PFSK-1 (cell line): ENCODE results near the gene RAPGEF3.

ENCODE experiments used
- FOXP2 ChIP-seq: optimal IDR thresholded peaks from 2 replicates; pipeline ENCODE3; 2011; ENCODE audit warnings: borderline replicate concordance, control low read depth, inconsistent platforms; ENCODE audit not compliant: insufficient read depth; ENCODE audit errors: extremely low read length, extremely low read depth
- POLR2AphosphoS5 ChIP-seq: IDR thresholded peaks from 2 replicates; pipeline ENCODE4 v1.6.1; 2012; ENCODE audit warnings: low read depth, mild to moderate bottlenecking, control low read depth, low read length, moderate library complexity
- REST ChIP-seq, 2 experiments: IDR thresholded peaks; 2 replicates each; pipeline versions ENCODE4 v1.6.1 to v1.8.0; 2011 to 2012; ENCODE audit warnings: low read depth in 2 of 2, low read length in 2 of 2, control low read depth in 1 of 2, inconsistent platforms in 1 of 2, mild to moderate bottlenecking in 1 of 2, moderate library complexity in 1 of 2; ENCODE audit not compliant: insufficient read depth in 1 of 2
- SIN3A ChIP-seq: IDR thresholded peaks from 2 replicates; pipeline ENCODE4 v1.6.1; 2012; ENCODE audit warnings: mild to moderate bottlenecking, low read length, moderate library complexity, borderline replicate concordance; ENCODE audit not compliant: insufficient read depth
- TAF1 ChIP-seq: IDR thresholded peaks from 2 replicates; pipeline ENCODE4 v1.6.1; 2012; ENCODE audit warnings: low read length, control low read depth, borderline replicate concordance; ENCODE audit not compliant: insufficient read depth

Gene RAPGEF3

GRCh38 chr12:47787596-47788319 is 29.1 kb upstream of the RAPGEF3 start:
- TF ChIP-seq REST (IDR thresholded peaks at IDR 0.05; ENCODE audit: insufficient read depth in 1 of 2, low read depth in 2 of 2, low read length in 2 of 2): no peak
- TF ChIP-seq SIN3A: no peak
- TF ChIP-seq POLR2AphosphoS5: no peak

- TF ChIP-seq TAF1 (no peak), FOXP2 (no peak), REST (IDR thresholded peaks at IDR 0.05; ENCODE audit: insufficient read depth in 1 of 2, low read depth in 2 of 2, low read length in 2 of 2) (no peak), POLR2AphosphoS5 (no peak), SIN3A (no peak)
These were observed 28.1 kb upstream of the RAPGEF3 start for GRCh38 chr12:47786662-47787280.

- no peak for TF ChIP-seq REST (IDR thresholded peaks at IDR 0.05; ENCODE audit: insufficient read depth in 1 of 2, low read depth in 2 of 2, low read length in 2 of 2)
- no peak for TF ChIP-seq TAF1
- no peak for TF ChIP-seq FOXP2
- TF ChIP-seq SIN3A: no peak
- no peak for TF ChIP-seq POLR2AphosphoS5
These were observed 27.4 kb upstream of the RAPGEF3 start for GRCh38 chr12:47785887-47786661.

- no peak for TF ChIP-seq POLR2AphosphoS5
- no peak for TF ChIP-seq REST (IDR thresholded peaks at IDR 0.05; ENCODE audit: insufficient read depth in 1 of 2, low read depth in 2 of 2, low read length in 2 of 2)
- TF ChIP-seq FOXP2: no peak
- no peak for TF ChIP-seq SIN3A
- TF ChIP-seq TAF1: no peak
These were observed 26.6 kb upstream of the RAPGEF3 start for GRCh38 chr12:47785036-47785886.
